Measurements from ENCODE around the gene DNTT.
A peak's percentile ranks its signal among the peaks of the same experiment; 100 is the strongest.

DNTT gene

GRCh38 chr10:96309628-96310320 is 5.5 kb downstream of the DNTT start:
- no peak for TF ChIP-seq GATA1 (IDR thresholded peaks at IDR 0.05; ENCODE audit: low read depth, low read length)
- no peak for TF ChIP-seq POLR2A (IDR thresholded peaks at IDR 0.05; ENCODE audit: low read length)
- DNase-seq = no peak

- TF ChIP-seq GATA1 (IDR thresholded peaks at IDR 0.05; ENCODE audit: low read depth, low read length) = no peak
- DNase-seq = no peak
Measured at GRCh38 chr10:96310321-96310669, 6.1 kb downstream of the DNTT start.

- no peak for TF ChIP-seq GATA1 (IDR thresholded peaks at IDR 0.05; ENCODE audit: low read depth, low read length)
- no peak for TF ChIP-seq POLR2A (IDR thresholded peaks at IDR 0.05; ENCODE audit: low read length)
- no peak for DNase-seq
Measured at GRCh38 chr10:96311180-96311715, 7.0 kb downstream of the DNTT start.

- DNase-seq = no peak
- TF ChIP-seq GATA1 (IDR thresholded peaks at IDR 0.05; ENCODE audit: low read depth, low read length) = no peak
- TF ChIP-seq POLR2A (IDR thresholded peaks at IDR 0.05; ENCODE audit: low read length) = no peak
Measured at GRCh38 chr10:96313344-96313743, 9.1 kb downstream of the DNTT start.

GRCh38 chr10:96317067-96317833 is 13.0 kb downstream of the DNTT start:
- DNase-seq = no peak
- TF ChIP-seq POLR2A (IDR thresholded peaks at IDR 0.05; ENCODE audit: low read length) (no peak), GATA1 (IDR thresholded peaks at IDR 0.05; ENCODE audit: low read depth, low read length) (no peak)

GRCh38 chr10:96319754-96320474 is 15.7 kb downstream of the DNTT start:
- DNase-seq = no peak
- TF ChIP-seq POLR2A (IDR thresholded peaks at IDR 0.05; ENCODE audit: low read length) = no peak
- no peak for TF ChIP-seq GATA1 (IDR thresholded peaks at IDR 0.05; ENCODE audit: low read depth, low read length)

GRCh38 chr10:96321822-96322221 is 17.6 kb downstream of the DNTT start:
- no peak for TF ChIP-seq GATA1 (IDR thresholded peaks at IDR 0.05; ENCODE audit: low read depth, low read length)
- TF ChIP-seq POLR2A (IDR thresholded peaks at IDR 0.05; ENCODE audit: low read length) = no peak
- no peak for DNase-seq

- DNase-seq = no peak
Measured at GRCh38 chr10:96322275-96322674, 18.0 kb downstream of the DNTT start.

GRCh38 chr10:96324447-96324846 is 20.2 kb downstream of the DNTT start:
- no peak for TF ChIP-seq POLR2A (IDR thresholded peaks at IDR 0.05; ENCODE audit: low read length)
- TF ChIP-seq GATA1 (IDR thresholded peaks at IDR 0.05; ENCODE audit: low read depth, low read length) = no peak
- DNase-seq = no peak

More at GRCh38 chr10:96322275-96322674, 18.0 kb downstream of the DNTT start:
- no peak for TF ChIP-seq POLR2A (IDR thresholded peaks at IDR 0.05; ENCODE audit: low read length)
- TF ChIP-seq GATA1 (IDR thresholded peaks at IDR 0.05; ENCODE audit: low read depth, low read length) = no peak

- no peak for TF ChIP-seq POLR2A (IDR thresholded peaks at IDR 0.05; ENCODE audit: low read length)
- TF ChIP-seq GATA1 (IDR thresholded peaks at IDR 0.05; ENCODE audit: low read depth, low read length) = no peak
- no peak for DNase-seq
Measured at GRCh38 chr10:96325719-96326373, 21.6 kb downstream of the DNTT start.

- no peak for DNase-seq
- TF ChIP-seq POLR2A (IDR thresholded peaks at IDR 0.05; ENCODE audit: low read length) = no peak
- TF ChIP-seq GATA1 (IDR thresholded peaks at IDR 0.05; ENCODE audit: low read depth, low read length) = no peak
Measured at GRCh38 chr10:96327462-96327861, 23.2 kb downstream of the DNTT start.

- DNase-seq = no peak
- TF ChIP-seq GATA1 (IDR thresholded peaks at IDR 0.05; ENCODE audit: low read depth, low read length) (no peak), POLR2A (IDR thresholded peaks at IDR 0.05; ENCODE audit: low read length) (no peak)
Measured at GRCh38 chr10:96333101-96333500, 28.9 kb downstream of the DNTT start.

GRCh38 chr10:96334616-96335526 is 30.6 kb downstream of the DNTT start:
- DNase-seq = peak in 1 of 2 experiments; percentile 54
- no peak for TF ChIP-seq GATA1 (IDR thresholded peaks at IDR 0.05; ENCODE audit: low read depth, low read length)
